A673 (cell line): ENCODE measurements around the gene FOXN3. TPM values are rescaled to one million over a fixed set of nuclear protein-coding genes. Genes with fewer than 3 reads are reported as not detected.

ENCODE experiments used
- BruUV-seq: library from RNA; stranded (reverse); fragments of 400-500 nt; replicated peaks from 2 replicates; lab custom pipeline; 2021; lab: Mats Ljungman, UMichigan
- CTCF ChIA-PET: fragments of 300-600 bp; sonication (Branson Sonifier 250); formaldehyde crosslinking; loops from one replicate; lab custom pipeline; 2022; ENCODE audit warnings: antibody characterized with exemption; lab: Charles Lee
- POLR2A ChIA-PET: fragments of 300-600 bp; sonication (Branson Sonifier 250); formaldehyde crosslinking; loops from one replicate; lab custom pipeline; 2022; ENCODE audit warnings: antibody characterized with exemption; ENCODE audit not compliant: low non-redundant PET; lab: Charles Lee
- DNase-seq: peaks from one replicate; pipeline ENCODE4 v3.0.0-alpha.2; 2015; ENCODE audit warnings: low spot score
- H3K27ac ChIP-seq: fragments of 200-600 bp; sonication (generic); 2 replicates; pipeline ENCODE4 v1.5.1; 2016; ENCODE audit warnings: mixed run types, low read depth, mild to moderate bottlenecking, mixed read lengths, antibody characterized with exemption, low read length; ENCODE audit not compliant: poor library complexity, severe bottlenecking
- H3K27me3 ChIP-seq: fragments of 200-600 bp; sonication (generic); replicated peaks from 2 replicates; pipeline ENCODE4 v1.6.1; 2017; ENCODE audit warnings: mixed run types, low read depth, mild to moderate bottlenecking, mixed read lengths, antibody characterized with exemption, low read length; ENCODE audit not compliant: insufficient read depth, poor library complexity
- H3K36me3 ChIP-seq: fragments of 200-600 bp; sonication (generic); 2 replicates; pipeline ENCODE4 v1.6.1; 2016; ENCODE audit warnings: mixed run types, mild to moderate bottlenecking, mixed read lengths, antibody characterized with exemption, low read length; ENCODE audit not compliant: insufficient read depth, poor library complexity, severe bottlenecking
- H3K4me1 ChIP-seq: fragments of 200-600 bp; sonication (generic); 2 replicates; pipeline ENCODE4 v1.6.1; 2017; ENCODE audit warnings: mixed run types, mild to moderate bottlenecking, mixed read lengths, antibody characterized with exemption, low read length; ENCODE audit not compliant: insufficient read depth, poor library complexity, severe bottlenecking
- H3K4me3 ChIP-seq: fragments of 200-600 bp; sonication (generic); 2 replicates; pipeline ENCODE4 v1.5.1; 2016; ENCODE audit warnings: low read depth, mixed run types, mild to moderate bottlenecking, mixed read lengths, low read length; ENCODE audit not compliant: poor library complexity, severe bottlenecking
- H3K9me3 ChIP-seq: fragments of 200-600 bp; sonication (generic); 2 replicates; pipeline ENCODE4 v1.6.1; 2016; ENCODE audit warnings: mixed run types, low read depth, mild to moderate bottlenecking, mixed read lengths, antibody characterized with exemption, low read length; ENCODE audit not compliant: poor library complexity, severe bottlenecking
- CTCF ChIP-seq: fragments of 300-800, 200-600 bp; sonication (generic); conservative IDR thresholded peaks from 2 replicates; pipeline ENCODE4 v1.5.1; 2017; ENCODE audit warnings: low read depth, mild to moderate bottlenecking, antibody characterized with exemption, low read length, moderate library complexity, mixed read lengths
- EZH2 ChIP-seq: fragments of 200-600 bp; sonication (generic); IDR thresholded peaks from 2 replicates; pipeline ENCODE4 v1.6.1; 2017; ENCODE audit warnings: borderline replicate concordance, low read depth, mild to moderate bottlenecking, mixed read lengths, antibody characterized with exemption, low read length; ENCODE audit not compliant: poor library complexity, severe bottlenecking
- intact Hi-C: fragments of 100-400 bp; cut with micrococcal nuclease; formaldehyde crosslinking; loops from one replicate; pipeline ENCODE4 v1.10.0; 2022; ENCODE audit not compliant: unreplicated experiment
- total RNA-seq: library from RNA; stranded (reverse); gene quantifications from 2 replicates; pipeline ENCODE4 v1.2.3, GENCODE V29; 2021

FOXN3 gene
- total RNA-seq, 1 experiment from 2014 or later = 15.3 TPM

DNA sequence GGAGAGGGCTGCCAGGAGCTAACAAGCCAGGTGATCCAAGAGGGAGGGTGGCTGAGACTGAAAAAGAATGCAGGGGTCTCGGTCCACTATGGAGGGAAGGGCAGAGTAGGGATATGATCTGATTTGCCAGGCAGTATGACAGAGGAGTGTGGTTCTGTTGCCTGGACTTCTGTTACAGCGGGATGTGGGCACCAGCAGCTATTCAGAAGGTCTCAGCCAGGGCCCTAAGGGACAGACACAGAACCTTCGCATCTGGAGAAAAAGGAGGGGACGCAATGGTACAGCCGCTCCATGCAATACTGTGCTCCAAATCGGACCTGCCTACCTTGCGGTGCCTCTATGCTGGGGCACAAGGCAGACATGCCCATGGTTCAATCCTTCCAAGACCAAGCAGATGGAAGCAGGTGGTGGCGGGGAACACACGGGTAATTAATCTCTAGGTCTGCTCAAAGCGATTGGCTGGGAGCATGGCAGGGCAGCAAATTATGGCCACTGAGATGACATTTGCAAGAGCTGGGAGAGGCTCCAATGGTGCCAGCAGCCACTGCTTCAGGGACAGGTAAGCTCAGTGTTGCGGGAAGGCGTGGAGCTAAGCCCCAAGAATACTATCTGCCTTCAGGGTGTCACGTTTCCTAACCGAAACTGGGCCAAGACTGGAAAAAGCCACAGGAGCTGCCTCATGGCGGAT, 185.5 kb downstream of the FOXN3 start:
- DNase-seq = no peak
- TF ChIP-seq EZH2 = no peak
- TF ChIP-seq CTCF = no peak
- BruUV-seq = no TSS peak
- H3K4me3 ChIP-seq = no peak overlapping the region
- no peaks in the 10 kb centered on the region for H3K9me3 ChIP-seq
- no peak overlapping the region for H3K27ac ChIP-seq
- H3K4me1 ChIP-seq = no peaks in the 10 kb centered on the region
- H3K36me3 ChIP-seq = no peaks in the 10 kb centered on the region
- POLR2A ChIA-PET = no interaction called here
- CTCF ChIA-PET = interaction anchor here (0.6 kb wide), 1 partner anchor 25 kb away, joined by 3 read pairs; no protein-coding TSS in a partner anchor
- no peaks in the 10 kb centered on the region for H3K27me3 ChIP-seq
- intact Hi-C loops = no loop called here

GRCh38 chr14:89228921-89229639, 188.0 kb downstream of the FOXN3 start:
- BruUV-seq = no TSS peak
- no peak for TF ChIP-seq EZH2
- no peak for TF ChIP-seq CTCF

DNA sequence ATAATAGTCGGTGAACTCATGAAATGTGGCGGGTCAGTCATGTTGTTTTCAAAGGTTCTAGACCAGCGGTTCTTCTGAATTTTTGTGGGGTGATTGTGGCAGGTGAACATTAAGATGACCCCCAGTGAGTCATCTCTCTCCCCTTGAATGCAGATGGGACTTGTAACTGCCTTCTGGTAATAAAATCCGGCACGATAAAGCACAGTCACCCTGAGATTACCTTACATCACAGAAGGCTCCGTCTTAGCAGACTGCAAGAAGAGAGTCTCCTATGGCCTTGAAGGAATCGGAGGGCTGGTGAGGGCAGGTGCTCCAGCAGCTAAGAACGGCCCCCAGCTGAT, 189.6 kb downstream of the FOXN3 start:
- H3K4me3 ChIP-seq = no peak overlapping the region
- CTCF ChIA-PET = no interaction called here
- TF ChIP-seq EZH2 (no peak), CTCF (no peak)
- H3K9me3 ChIP-seq = no peaks in the 10 kb centered on the region
- no peaks in the 10 kb centered on the region for H3K27me3 ChIP-seq
- no TSS peak for BruUV-seq
- intact Hi-C loops = no loop called here
- no peak overlapping the region for H3K27ac ChIP-seq
- POLR2A ChIA-PET = no interaction called here
- no peak for DNase-seq
- no peaks in the 10 kb centered on the region for H3K4me1 ChIP-seq
- H3K36me3 ChIP-seq = no peaks in the 10 kb centered on the region

More at GRCh38 chr14:89228921-89229639, 188.0 kb downstream of the FOXN3 start:
- no peaks in the 10 kb centered on the region for H3K4me1 ChIP-seq
- DNase-seq = no peak
- POLR2A ChIA-PET = interaction anchor here (0.6 kb wide), 1 partner anchor 59 kb away, joined by 6 read pairs; no protein-coding TSS in a partner anchor
- intact Hi-C loops = no loop called here
- H3K27ac ChIP-seq = no peak overlapping the region
- H3K36me3 ChIP-seq = no peaks in the 10 kb centered on the region
- no peak overlapping the region for H3K4me3 ChIP-seq
- H3K9me3 ChIP-seq = no peaks in the 10 kb centered on the region
- H3K27me3 ChIP-seq = no peaks in the 10 kb centered on the region
- CTCF ChIA-PET = no interaction called here
